ENCODE results near the gene TRAM2. TPM values are rescaled to one million over a fixed set of nuclear protein-coding genes. Genes with fewer than 3 reads are reported as not detected.

TRAM2 gene
- total RNA-seq, 1 experiment from 2014 or later, result 17.7 TPM

DNA sequence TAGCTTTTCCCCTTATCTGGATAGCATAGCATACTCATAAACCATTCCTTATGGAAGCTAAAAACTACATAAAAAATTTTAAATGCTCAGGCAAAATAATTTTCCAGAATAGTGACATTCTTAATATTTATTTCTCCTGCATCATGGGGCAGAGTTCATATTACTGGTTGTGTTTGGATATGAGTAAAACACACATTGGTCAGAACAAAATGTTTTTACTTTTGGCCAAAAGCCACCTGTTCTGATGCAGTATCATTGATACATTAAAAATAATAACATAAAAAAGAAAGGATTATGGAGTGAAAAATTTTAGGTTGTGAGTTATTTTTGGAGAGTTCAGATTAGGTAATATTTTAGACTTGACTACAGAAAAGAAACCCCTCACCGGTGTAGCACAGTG, 33.6 kb downstream of the TRAM2 start:
- H3K9ac ChIP-seq (ENCODE audit: low read length), result no peak overlapping the region
- CTCF ChIA-PET, result no interaction called here

DNA sequence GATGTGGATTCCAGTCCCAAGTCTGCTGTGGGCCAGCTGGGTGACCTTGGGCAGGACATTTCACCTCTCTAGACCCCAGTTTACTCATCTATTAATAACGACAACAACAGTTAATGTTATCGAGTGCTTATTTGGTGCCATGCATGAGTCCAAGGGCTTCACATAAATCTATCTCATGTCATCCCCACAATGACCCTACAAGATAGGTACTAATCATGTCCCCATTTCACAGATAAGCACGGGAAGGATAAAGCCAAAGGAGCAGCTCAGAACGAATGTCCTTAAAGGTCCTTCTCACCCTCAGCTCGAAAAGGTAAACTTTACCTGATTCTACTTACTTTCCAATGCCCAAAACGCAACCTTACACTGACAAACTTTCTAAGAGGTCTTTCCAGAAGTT, 35.7 kb downstream of the TRAM2 start:
- H2AFZ ChIP-seq (ENCODE audit: low read length), result no peak overlapping the region
- intact Hi-C loops (cut with micrococcal nuclease), result loop anchor here (5.0 kb wide), 1 partner anchor 39 kb away; no protein-coding TSS in a partner anchor
- H4K20me1 ChIP-seq (ENCODE audit: low read length), result no peaks in the 10 kb centered on the region
- H3K27ac ChIP-seq (ENCODE audit: low read length), result no peak overlapping the region
- no peak overlapping the region for H3K4me2 ChIP-seq (ENCODE audit: low read length)
- H3K4me3 ChIP-seq (ENCODE audit: low read length), result no peak overlapping the region
- no TSS peak for BruUV-seq (replicated peaks)
- H3K79me2 ChIP-seq (ENCODE audit: low read length), result peaks cover 44% of the 10 kb centered on the region
- ChIA-PET POLR2A (ENCODE audit: unreplicated experiment) (no interaction called here), CTCF (no interaction called here)
- no peaks in the 10 kb centered on the region for H3F3A ChIP-seq (ENCODE audit: low read length, unreplicated experiment)
- H3K36me3 ChIP-seq (ENCODE audit: low read depth, low read length), result no peaks in the 10 kb centered on the region
- no peaks in the 10 kb centered on the region for H3K27me3 ChIP-seq (ENCODE audit: low read length)
- H3K4me1 ChIP-seq (ENCODE audit: insufficient read depth, low read length), result peaks cover 57% of the 10 kb centered on the region
- no peak for TF ChIP-seq EZH2 (IDR thresholded peaks at IDR 0.05; ENCODE audit: low read length, unreplicated experiment)
- TF ChIP-seq, protein P1, sequence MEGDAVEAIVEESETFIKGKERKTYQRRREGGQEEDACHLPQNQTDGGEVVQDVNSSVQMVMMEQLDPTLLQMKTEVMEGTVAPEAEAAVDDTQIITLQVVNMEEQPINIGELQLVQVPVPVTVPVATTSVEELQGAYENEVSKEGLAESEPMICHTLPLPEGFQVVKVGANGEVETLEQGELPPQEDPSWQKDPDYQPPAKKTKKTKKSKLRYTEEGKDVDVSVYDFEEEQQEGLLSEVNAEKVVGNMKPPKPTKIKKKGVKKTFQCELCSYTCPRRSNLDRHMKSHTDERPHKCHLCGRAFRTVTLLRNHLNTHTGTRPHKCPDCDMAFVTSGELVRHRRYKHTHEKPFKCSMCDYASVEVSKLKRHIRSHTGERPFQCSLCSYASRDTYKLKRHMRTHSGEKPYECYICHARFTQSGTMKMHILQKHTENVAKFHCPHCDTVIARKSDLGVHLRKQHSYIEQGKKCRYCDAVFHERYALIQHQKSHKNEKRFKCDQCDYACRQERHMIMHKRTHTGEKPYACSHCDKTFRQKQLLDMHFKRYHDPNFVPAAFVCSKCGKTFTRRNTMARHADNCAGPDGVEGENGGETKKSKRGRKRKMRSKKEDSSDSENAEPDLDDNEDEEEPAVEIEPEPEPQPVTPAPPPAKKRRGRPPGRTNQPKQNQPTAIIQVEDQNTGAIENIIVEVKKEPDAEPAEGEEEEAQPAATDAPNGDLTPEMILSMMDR (conservative IDR thresholded peaks at IDR 0.05; ENCODE audit: low read depth, low read length), result no peak
- no peak for TF ChIP-seq EZH2phosphoT487 (IDR thresholded peaks at IDR 0.05; ENCODE audit: borderline replicate concordance, low read length)
- DNase-seq (no peak), ATAC-seq (no peak)
- H3K9ac ChIP-seq (ENCODE audit: low read length), result no peak overlapping the region
- no peaks in the 10 kb centered on the region for H3K9me3 ChIP-seq (ENCODE audit: low read length)
- no peaks in the 10 kb centered on the region for H3K9me2 ChIP-seq (replicated peaks; ENCODE audit: low read length)

More for the DNA sequence above, 33.6 kb downstream of the TRAM2 start:
- BruUV-seq (replicated peaks), result no TSS peak
- peaks cover 73% of the 10 kb centered on the region for H3K4me1 ChIP-seq (ENCODE audit: insufficient read depth, low read length)
- H3K36me3 ChIP-seq (ENCODE audit: low read depth, low read length), result no peaks in the 10 kb centered on the region
- H3K4me2 ChIP-seq (ENCODE audit: low read length), result peak overlapping the region; percentile 66
- DNase-seq (peak; percentile 70), ATAC-seq (peak; percentile 35)
- H3K9me2 ChIP-seq (replicated peaks; ENCODE audit: low read length), result no peaks in the 10 kb centered on the region
- no peaks in the 10 kb centered on the region for H4K20me1 ChIP-seq (ENCODE audit: low read length)
- H2AFZ ChIP-seq (ENCODE audit: low read length), result no peak overlapping the region
- intact Hi-C loops (cut with micrococcal nuclease), result loop anchor here (5.0 kb wide), 1 partner anchor 41 kb away; no protein-coding TSS in a partner anchor
- peak overlapping the region; percentile 17; the same call in 1 of the 2 replicates for H3K4me3 ChIP-seq (ENCODE audit: low read length)
- no peaks in the 10 kb centered on the region for H3K27me3 ChIP-seq (ENCODE audit: low read length)
- POLR2A ChIA-PET (ENCODE audit: unreplicated experiment), result interaction anchor here (0.6 kb wide), 2 partner anchors 14 to 17 kb away, joined by 4 to 21 read pairs; no protein-coding TSS in a partner anchor
- H3K79me2 ChIP-seq (ENCODE audit: low read length), result peaks cover 52% of the 10 kb centered on the region
- TF ChIP-seq, protein P1 (conservative IDR thresholded peaks at IDR 0.05; ENCODE audit: low read depth, low read length), result no peak
- TF ChIP-seq EZH2 (IDR thresholded peaks at IDR 0.05; ENCODE audit: low read length, unreplicated experiment) (no peak), EZH2phosphoT487 (IDR thresholded peaks at IDR 0.05; ENCODE audit: borderline replicate concordance, low read length) (no peak)
- peak overlapping the region; percentile 47 for H3K27ac ChIP-seq (ENCODE audit: low read length)
- no peaks in the 10 kb centered on the region for H3F3A ChIP-seq (ENCODE audit: low read length, unreplicated experiment)
- no peaks in the 10 kb centered on the region for H3K9me3 ChIP-seq (ENCODE audit: low read length)

DNA sequence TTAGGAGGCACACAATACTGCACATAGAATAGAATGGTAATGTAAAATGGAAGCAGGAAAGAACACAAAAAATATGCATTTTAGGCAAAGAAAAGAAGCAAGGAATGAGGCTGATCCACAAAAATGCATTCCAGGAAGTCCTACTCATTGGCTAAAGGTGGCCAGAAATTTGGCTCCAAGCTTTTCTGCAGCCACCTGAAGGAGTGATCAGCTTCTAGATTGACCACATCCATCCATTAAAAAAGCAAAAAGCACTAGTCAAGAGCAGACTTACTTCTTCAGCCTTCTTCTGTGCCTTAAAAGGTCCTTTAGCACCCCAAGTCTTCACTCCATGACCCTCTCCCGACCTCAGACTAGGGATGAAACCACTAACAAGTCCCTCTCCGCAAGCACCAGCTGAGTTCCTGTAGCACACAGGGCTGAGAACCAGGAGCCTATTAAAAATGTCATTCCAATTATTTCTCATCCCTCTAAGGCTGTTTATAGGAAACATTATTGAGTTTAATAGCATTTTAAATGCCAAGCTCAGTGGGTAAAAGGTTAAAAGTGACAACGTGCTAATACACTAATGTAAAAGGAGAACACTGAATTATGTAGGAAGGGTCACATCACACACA, 36.5 kb downstream of the TRAM2 start:
- H3K36me3 ChIP-seq (ENCODE audit: low read depth, low read length), result no peaks in the 10 kb centered on the region
- ChIA-PET POLR2A (ENCODE audit: unreplicated experiment) (no interaction called here), CTCF (no interaction called here)
- peaks cover 56% of the 10 kb centered on the region for H3K4me1 ChIP-seq (ENCODE audit: insufficient read depth, low read length)
- no peak overlapping the region for H3K4me3 ChIP-seq (ENCODE audit: low read length)
- no TSS peak for BruUV-seq (replicated peaks)
- H3K27ac ChIP-seq (ENCODE audit: low read length), result no peak overlapping the region
- H3F3A ChIP-seq (ENCODE audit: low read length, unreplicated experiment), result no peaks in the 10 kb centered on the region
- no peaks in the 10 kb centered on the region for H3K9me2 ChIP-seq (replicated peaks; ENCODE audit: low read length)
- no peak for ATAC-seq
- H3K9ac ChIP-seq (ENCODE audit: low read length), result no peak overlapping the region
- H3K27me3 ChIP-seq (ENCODE audit: low read length), result no peaks in the 10 kb centered on the region
- TF ChIP-seq, protein P1 (conservative IDR thresholded peaks at IDR 0.05; ENCODE audit: low read depth, low read length), result no peak
- TF ChIP-seq EZH2phosphoT487 (IDR thresholded peaks at IDR 0.05; ENCODE audit: borderline replicate concordance, low read length) (no peak), EZH2 (IDR thresholded peaks at IDR 0.05; ENCODE audit: low read length, unreplicated experiment) (no peak)
- no peaks in the 10 kb centered on the region for H4K20me1 ChIP-seq (ENCODE audit: low read length)
- no peak overlapping the region for H2AFZ ChIP-seq (ENCODE audit: low read length)
- DNase-seq, result peak; percentile 30
- H3K79me2 ChIP-seq (ENCODE audit: low read length), result peaks cover 36% of the 10 kb centered on the region
- H3K9me3 ChIP-seq (ENCODE audit: low read length), result no peaks in the 10 kb centered on the region
- intact Hi-C loops (cut with micrococcal nuclease), result loop anchor here (5.0 kb wide), 1 partner anchor 38 kb away; no protein-coding TSS in a partner anchor
- 0 out of 2 replicates have a peak overlapping the region, but pooled peaks have one; percentile 3 for H3K4me2 ChIP-seq (ENCODE audit: low read length)

Data from PC-3 (cell line).